ENCODE results near the gene TAF1D.

GRCh38 chr11:93720522-93720921 is 20.8 kb downstream of the TAF1D start:
- no peak for TF ChIP-seq SMC3 (conservative IDR thresholded peaks at IDR 0.05; ENCODE audit: poor library complexity)
- TF ChIP-seq CTCF (IDR thresholded peaks at IDR 0.05; ENCODE audit: poor library complexity, severe bottlenecking): no peak
- no peak for TF ChIP-seq RAD21 (conservative IDR thresholded peaks at IDR 0.05)
- no peak for TF ChIP-seq EZH2 (IDR thresholded peaks at IDR 0.05; ENCODE audit: borderline replicate concordance, insufficient read depth, low read length, poor library complexity, severe bottlenecking)
- no peak for TF ChIP-seq MXI1 (conservative IDR thresholded peaks at IDR 0.05; ENCODE audit: poor library complexity, severe bottlenecking)
- no peak for TF ChIP-seq REST (IDR thresholded peaks at IDR 0.05; ENCODE audit: borderline replicate concordance)
